ENCODE data around the gene PPIG. TPM values are rescaled to one million over a fixed set of nuclear protein-coding genes. Genes with fewer than 3 reads are reported as not detected.
"Not testable (repeated sequence)": the region's sequence is repeated elsewhere in the genome, so short reads cannot be mapped to it uniquely, and the experiment has no call there.

The PPIG gene
- total RNA-seq, 1 donor from 2014 or later, result 44.1 TPM

GRCh38 chr2:169585673-169586072, 1.5 kb downstream of the PPIG start:
- DNase-seq (ENCODE audit: low spot score), result no peak

GRCh38 chr2:169590804-169591203, 6.7 kb downstream of the PPIG start:
- no peak for DNase-seq (ENCODE audit: low spot score)

GRCh38 chr2:169596546-169596945, 12.4 kb downstream of the PPIG start:
- not testable (repeated sequence) for DNase-seq (ENCODE audit: low spot score)

- no peak for DNase-seq (ENCODE audit: low spot score)
Measured at GRCh38 chr2:169598982-169599381, 14.8 kb downstream of the PPIG start.

GRCh38 chr2:169599568-169599967, 15.4 kb downstream of the PPIG start:
- no peak for DNase-seq (ENCODE audit: low spot score)

- DNase-seq (ENCODE audit: low spot score), result no peak
Measured at GRCh38 chr2:169609264-169609663, 25.1 kb downstream of the PPIG start.

- DNase-seq (ENCODE audit: low spot score), result no peak
Measured at GRCh38 chr2:169613876-169614275, 29.7 kb downstream of the PPIG start.

- not testable (repeated sequence) for DNase-seq (ENCODE audit: low spot score)
Measured at GRCh38 chr2:169615982-169616381, 31.8 kb downstream of the PPIG start.

- no peak for DNase-seq (ENCODE audit: low spot score)
Measured at GRCh38 chr2:169619946-169620345, 35.8 kb downstream of the PPIG start.

- DNase-seq (ENCODE audit: low spot score), result no peak
Measured at GRCh38 chr2:169620509-169620908, 36.4 kb downstream of the PPIG start.

- DNase-seq (ENCODE audit: low spot score), result no peak
Measured at GRCh38 chr2:169623235-169623634, 39.1 kb downstream of the PPIG start.

GRCh38 chr2:169625781-169626180, 41.6 kb downstream of the PPIG start:
- DNase-seq (ENCODE audit: low spot score), result no peak

GRCh38 chr2:169636440-169637097, 52.4 kb downstream of the PPIG start:
- DNase-seq (ENCODE audit: low spot score), result no peak

GRCh38 chr2:169637620-169638019, 53.5 kb downstream of the PPIG start:
- no peak for DNase-seq (ENCODE audit: low spot score)

GRCh38 chr2:169640104-169640503, 56.0 kb downstream of the PPIG start:
- no peak for DNase-seq (ENCODE audit: low spot score)

GRCh38 chr2:169641464-169641863, 57.3 kb downstream of the PPIG start:
- no peak for DNase-seq (ENCODE audit: low spot score)

- DNase-seq (ENCODE audit: low spot score), result no peak
Measured at GRCh38 chr2:169644173-169644572, 60.0 kb downstream of the PPIG start.

GRCh38 chr2:169647496-169647895, 63.3 kb downstream of the PPIG start:
- no peak for DNase-seq (ENCODE audit: low spot score)

GRCh38 chr2:169649278-169649677, 65.1 kb downstream of the PPIG start:
- DNase-seq (ENCODE audit: low spot score), result no peak

GRCh38 chr2:169653636-169654035, 69.5 kb downstream of the PPIG start:
- no peak for DNase-seq (ENCODE audit: low spot score)

- DNase-seq (ENCODE audit: low spot score), result no peak
Measured at GRCh38 chr2:169656164-169656563, 72.0 kb downstream of the PPIG start.

- DNase-seq (ENCODE audit: low spot score), result no peak
Measured at GRCh38 chr2:169658877-169659276, 74.7 kb downstream of the PPIG start.

GRCh38 chr2:169659320-169659719, 75.2 kb downstream of the PPIG start:
- no peak for DNase-seq (ENCODE audit: low spot score)

- no peak for DNase-seq (ENCODE audit: low spot score)
Measured at GRCh38 chr2:169661265-169661664, 77.1 kb downstream of the PPIG start.
